Thoracic aorta (tissue), 2 donors: ENCODE data around the gene FCRL6. TPM values are rescaled to one million over a fixed set of nuclear protein-coding genes. Genes with fewer than 3 reads are reported as not detected.

Source experiments
- ATAC-seq: fragments of 150-250 bp; one replicate; pipeline ENCODE4 v1.8.0; 2017; ENCODE audit warnings: low read depth; ENCODE audit not compliant: insufficient number of reproducible peaks, low FRiP score
- DNase-seq: peaks from one replicate; pipeline ENCODE4 v3.0.0-alpha.2; 2020; ENCODE audit warnings: low spot score
- H3K27ac ChIP-seq, 2 donors: fragments of 200-600 bp; sonication (generic); 1 replicate in 1 of 2; 2 replicates in 1 of 2; pipeline ENCODE4 v1.5.1; 2016; ENCODE audit warnings: mild to moderate bottlenecking in 2 of 2, moderate library complexity in 2 of 2
- H3K27me3 ChIP-seq: fragments of 200-600 bp; sonication (generic); replicated peaks from 2 replicates; pipeline ENCODE4 v1.6.0; 2016; ENCODE audit warnings: mild to moderate bottlenecking; ENCODE audit not compliant: insufficient read depth
- H3K36me3 ChIP-seq: fragments of 200-600 bp; sonication (generic); one replicate; pipeline ENCODE4 v1.5.1; 2016
- H3K4me1 ChIP-seq, 2 donors: fragments of 200-600 bp; sonication (generic); 1 replicate in 1 of 2; 2 replicates in 1 of 2; pipeline versions ENCODE4 v1.5.1 to v1.6.0; 2016; ENCODE audit warnings: low read depth in 2 of 2, mild to moderate bottlenecking in 1 of 2; ENCODE audit not compliant: control insufficient read depth in 1 of 2
- H3K4me3 ChIP-seq: fragments of 200-600 bp; sonication (generic); 2 replicates; pipeline ENCODE4 v1.5.1; 2016; ENCODE audit warnings: mild to moderate bottlenecking
- H3K9me3 ChIP-seq: fragments of 200-600 bp; sonication (generic); 2 replicates; pipeline ENCODE4 v1.5.1; 2016
- total RNA-seq, 2 donors: library from RNA; depleted of rRNA; stranded (reverse); fragments of >200 nt; gene quantifications; one replicate each; pipeline versions ENCODE4 v1.1.0 to v1.2.3, GENCODE V29; 2016
- TF ChIP-seq, protein P1 (sequence below): fragments of 200-600 bp; sonication (generic); IDR thresholded peaks from one replicate; pipeline ENCODE4 v1.5.1; 2019; ENCODE audit warnings: antibody characterized with exemption

The FCRL6 gene
- total RNA-seq, 2 donors from 2014 or later: not detected

DNA sequence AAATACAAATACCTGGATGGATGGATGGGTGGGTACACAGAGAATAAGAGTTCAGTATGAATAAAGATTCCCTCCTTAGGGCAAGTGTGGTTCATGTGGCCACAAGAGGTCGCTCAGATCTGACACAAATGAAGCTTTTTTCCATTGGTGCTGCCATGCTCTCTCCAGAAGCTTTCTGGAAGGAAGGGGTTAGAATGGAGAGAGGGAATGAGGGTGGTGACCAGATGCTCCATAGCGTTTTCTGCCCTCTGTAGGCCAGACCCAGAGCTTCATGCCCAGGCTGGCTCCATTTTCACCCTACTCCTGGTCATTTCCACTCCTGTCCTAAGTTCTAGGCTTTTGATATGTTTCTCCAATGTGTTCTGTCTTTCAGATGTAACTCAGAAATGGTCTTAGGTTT, 3.3 kb upstream of the FCRL6 start:
- no peaks in the 10 kb centered on the region for H3K36me3 ChIP-seq
- ATAC-seq: peak; percentile 71
- no peak overlapping the region for H3K27ac ChIP-seq
- H3K9me3 ChIP-seq: no peaks in the 10 kb centered on the region
- H3K27me3 ChIP-seq: no peaks in the 10 kb centered on the region
- TF ChIP-seq, protein P1, sequence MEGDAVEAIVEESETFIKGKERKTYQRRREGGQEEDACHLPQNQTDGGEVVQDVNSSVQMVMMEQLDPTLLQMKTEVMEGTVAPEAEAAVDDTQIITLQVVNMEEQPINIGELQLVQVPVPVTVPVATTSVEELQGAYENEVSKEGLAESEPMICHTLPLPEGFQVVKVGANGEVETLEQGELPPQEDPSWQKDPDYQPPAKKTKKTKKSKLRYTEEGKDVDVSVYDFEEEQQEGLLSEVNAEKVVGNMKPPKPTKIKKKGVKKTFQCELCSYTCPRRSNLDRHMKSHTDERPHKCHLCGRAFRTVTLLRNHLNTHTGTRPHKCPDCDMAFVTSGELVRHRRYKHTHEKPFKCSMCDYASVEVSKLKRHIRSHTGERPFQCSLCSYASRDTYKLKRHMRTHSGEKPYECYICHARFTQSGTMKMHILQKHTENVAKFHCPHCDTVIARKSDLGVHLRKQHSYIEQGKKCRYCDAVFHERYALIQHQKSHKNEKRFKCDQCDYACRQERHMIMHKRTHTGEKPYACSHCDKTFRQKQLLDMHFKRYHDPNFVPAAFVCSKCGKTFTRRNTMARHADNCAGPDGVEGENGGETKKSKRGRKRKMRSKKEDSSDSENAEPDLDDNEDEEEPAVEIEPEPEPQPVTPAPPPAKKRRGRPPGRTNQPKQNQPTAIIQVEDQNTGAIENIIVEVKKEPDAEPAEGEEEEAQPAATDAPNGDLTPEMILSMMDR: peak; percentile 68
- DNase-seq: peak; percentile 21
- no peak overlapping the region for H3K4me3 ChIP-seq
- H3K4me1 ChIP-seq: no peaks in the 10 kb centered on the region

DNA sequence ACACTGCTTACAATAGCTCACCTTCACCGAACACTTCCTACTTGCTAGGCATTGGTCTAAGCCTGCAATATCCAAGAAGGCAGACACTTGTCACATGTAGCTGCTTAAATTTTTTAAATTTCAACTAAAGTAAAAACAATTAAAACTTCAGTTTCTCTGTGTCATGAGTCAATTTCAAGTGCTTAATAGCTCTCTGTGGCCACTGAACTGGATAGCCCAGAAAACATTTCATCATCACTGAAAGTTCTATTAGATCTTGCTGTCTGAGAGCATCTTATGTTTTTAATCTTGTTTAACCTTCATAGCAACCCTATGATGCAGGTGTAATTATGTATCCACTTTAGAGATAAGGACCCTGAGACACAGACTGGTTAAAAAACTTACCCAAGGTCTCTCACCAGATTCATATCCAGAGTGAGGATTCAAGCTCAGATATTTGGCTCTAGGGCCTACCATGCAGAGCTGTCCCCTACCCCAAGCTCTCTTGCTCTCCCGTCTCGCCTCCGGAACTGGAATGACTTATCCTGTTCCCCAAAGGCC, 2.6 kb upstream of the FCRL6 start:
- no peak for ATAC-seq
- Histone ChIP-seq H3K4me1 (no peaks in the 10 kb centered on the region), H3K27ac (no peak overlapping the region), H3K36me3 (no peaks in the 10 kb centered on the region), H3K27me3 (no peaks in the 10 kb centered on the region), H3K4me3 (no peak overlapping the region), H3K9me3 (no peaks in the 10 kb centered on the region)
- DNase-seq: no peak
- TF ChIP-seq, protein P1: no peak

DNA sequence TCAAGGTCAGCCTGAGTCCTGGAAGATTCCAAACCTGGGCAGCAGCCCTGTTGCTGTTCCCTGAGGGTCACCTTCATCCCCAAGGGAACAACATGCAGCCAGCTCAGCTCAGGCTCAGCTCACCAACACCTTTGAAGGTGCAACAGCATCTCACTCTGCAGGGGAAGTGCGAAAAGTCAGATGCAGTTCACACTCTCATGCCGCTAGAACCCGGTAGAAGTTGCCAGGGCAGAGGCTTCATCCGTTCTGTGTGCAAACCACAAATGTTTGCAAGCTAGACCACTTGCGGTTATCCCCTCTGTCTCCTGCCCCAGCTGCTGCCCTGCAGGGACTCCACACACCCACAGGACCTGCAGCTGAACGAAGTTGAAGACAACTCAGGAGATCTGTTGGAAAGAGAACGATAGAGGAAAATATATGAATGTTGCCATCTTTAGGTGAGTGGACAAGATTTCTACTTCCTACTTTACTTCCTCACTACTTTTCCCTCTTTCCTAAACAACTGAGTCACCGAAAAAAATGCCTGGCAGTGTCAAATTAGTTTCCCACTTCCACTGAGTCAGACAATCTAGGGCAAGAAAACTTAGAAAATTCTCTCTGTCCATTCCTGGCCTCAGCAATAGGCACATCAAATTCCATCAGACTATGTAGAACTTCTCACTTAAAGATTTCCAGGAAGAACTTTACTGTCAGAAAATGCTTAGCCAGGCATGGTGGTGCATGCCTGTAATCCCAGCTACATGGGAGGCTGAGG, 1.8 kb upstream of the FCRL6 start:
- no peaks in the 10 kb centered on the region for H3K27me3 ChIP-seq
- no peak for ATAC-seq
- DNase-seq: no peak
- no peaks in the 10 kb centered on the region for H3K4me1 ChIP-seq
- H3K9me3 ChIP-seq: no peaks in the 10 kb centered on the region
- no peaks in the 10 kb centered on the region for H3K36me3 ChIP-seq
- no peak overlapping the region for H3K27ac ChIP-seq
- TF ChIP-seq, protein P1: no peak
- no peak overlapping the region for H3K4me3 ChIP-seq

DNA sequence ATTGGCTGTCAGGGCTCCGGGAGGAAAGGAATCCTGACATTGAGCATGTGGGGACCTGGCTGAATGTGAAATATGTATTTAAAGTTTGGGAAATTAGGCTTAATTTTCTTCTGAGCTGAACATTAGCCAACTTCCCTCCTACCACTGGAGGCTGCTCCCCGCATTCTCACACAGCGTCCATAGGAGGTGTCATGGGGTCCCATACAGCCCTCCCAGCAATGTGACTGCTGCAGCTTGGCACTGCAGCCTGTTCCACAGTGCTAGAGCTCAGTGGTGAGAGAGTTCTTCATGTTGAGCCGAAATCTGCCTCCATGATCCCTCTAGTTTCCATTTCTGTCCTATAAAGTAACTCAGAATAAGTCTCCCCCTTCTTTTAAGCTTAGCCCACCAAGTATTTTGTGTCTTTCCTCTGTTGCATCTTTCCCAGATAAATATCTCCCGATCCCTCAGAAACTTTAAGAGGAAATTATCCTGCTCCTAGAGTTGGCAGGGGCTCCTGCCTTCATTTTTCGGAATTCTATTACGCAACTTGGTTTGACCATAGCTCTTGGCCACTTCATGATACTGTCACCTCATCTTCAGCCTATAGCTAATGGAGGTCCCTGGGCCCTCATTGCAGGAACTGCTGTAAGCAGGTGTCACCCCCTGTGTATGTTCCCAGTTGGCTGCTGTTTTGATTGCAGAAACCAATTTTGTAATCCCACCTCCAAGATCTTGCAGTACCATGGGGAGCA, 2.0 kb downstream of the FCRL6 start:
- Histone ChIP-seq H3K9me3 (no peaks in the 10 kb centered on the region), H3K4me1 (no peaks in the 10 kb centered on the region), H3K36me3 (no peaks in the 10 kb centered on the region), H3K4me3 (no peak overlapping the region), H3K27ac (no peak overlapping the region), H3K27me3 (no peaks in the 10 kb centered on the region)
- ATAC-seq: no peak
- DNase-seq: no peak
- TF ChIP-seq, protein P1: no peak

DNA sequence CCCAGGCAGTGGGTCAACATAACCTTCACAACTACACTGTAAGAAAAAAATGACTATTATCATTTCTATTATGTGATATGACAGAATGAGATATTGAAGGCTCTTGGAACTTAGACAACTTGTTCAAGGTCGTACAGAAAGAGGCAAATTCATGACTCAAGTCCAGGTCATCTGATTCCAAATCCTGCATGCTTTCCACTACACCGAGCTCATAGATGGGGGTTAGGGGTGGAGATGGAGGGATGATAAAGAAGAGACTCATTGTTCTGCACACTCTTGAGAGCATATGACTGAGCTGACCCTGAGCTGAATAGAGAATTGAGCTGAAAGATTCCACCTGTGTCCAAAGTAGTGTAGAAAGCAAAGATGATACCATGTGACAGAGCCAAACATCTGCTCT, 2.8 kb downstream of the FCRL6 start:
- Histone ChIP-seq H3K27me3 (no peaks in the 10 kb centered on the region), H3K4me3 (no peak overlapping the region), H3K27ac (no peak overlapping the region), H3K36me3 (no peaks in the 10 kb centered on the region), H3K9me3 (no peaks in the 10 kb centered on the region), H3K4me1 (no peaks in the 10 kb centered on the region)
- TF ChIP-seq, protein P1: no peak
- ATAC-seq (no peak), DNase-seq (no peak)
